ENCODE data around the gene ACOX3.

The ACOX3 gene

GRCh38 chr4:8366601-8367000 lies 73.9 kb downstream of the ACOX3 start:
- TF ChIP-seq CTCF (conservative IDR thresholded peaks at IDR 0.05; ENCODE audit: low read length) (no peak), EZH2phosphoT487 (IDR thresholded peaks at IDR 0.05; ENCODE audit: borderline replicate concordance) (no peak)

DNA sequence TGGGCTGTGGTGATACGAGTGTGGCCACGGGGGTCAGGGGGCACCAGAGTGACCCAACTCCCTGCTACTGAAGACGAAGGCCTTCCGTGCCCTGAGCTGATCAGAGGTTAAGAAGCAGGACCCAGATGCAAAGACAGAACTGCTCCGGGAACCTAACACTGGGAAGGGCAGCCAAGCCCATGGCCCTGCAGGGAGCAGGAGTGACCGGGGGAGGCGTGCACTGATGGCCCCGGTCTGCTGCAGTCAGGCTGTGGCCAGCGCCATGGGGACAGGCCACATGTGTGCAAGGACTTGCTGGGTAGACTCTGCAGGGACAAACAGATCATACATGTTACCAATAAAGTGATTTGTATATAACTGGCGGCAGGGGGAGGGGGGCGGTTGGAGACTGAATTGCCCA lies 74.6 kb downstream of the ACOX3 start:
- no peak overlapping the region for H3K4me3 ChIP-seq (ENCODE audit: low read length, poor library complexity, severe bottlenecking)
- H3K4me2 ChIP-seq (ENCODE audit: low read depth, low read length, poor library complexity, severe bottlenecking): no peak overlapping the region
- no peaks in the 10 kb centered on the region for H3K9me2 ChIP-seq (replicated peaks; ENCODE audit: low read depth, low read length)
- no peak overlapping the region for H3K9ac ChIP-seq (ENCODE audit: low read depth, low read length, poor library complexity, severe bottlenecking)
- H3K27me3 ChIP-seq (ENCODE audit: insufficient read depth, low read length, poor library complexity, severe bottlenecking): no peaks in the 10 kb centered on the region
- H3K79me2 ChIP-seq (ENCODE audit: insufficient read depth, low read length): no peaks in the 10 kb centered on the region
- no peaks in the 10 kb centered on the region for H3K36me3 ChIP-seq (ENCODE audit: insufficient read depth, low read length)
- no peaks in the 10 kb centered on the region for H3K4me1 ChIP-seq (ENCODE audit: insufficient read depth, low read length, poor library complexity, severe bottlenecking)
- H3F3A ChIP-seq (ENCODE audit: low read depth): no peaks in the 10 kb centered on the region
- H2AFZ ChIP-seq (ENCODE audit: low read length): no peak overlapping the region
- no peaks in the 10 kb centered on the region for H3K9me3 ChIP-seq (ENCODE audit: insufficient read depth, low read depth, low read length)
- no peaks in the 10 kb centered on the region for H4K20me1 ChIP-seq (ENCODE audit: insufficient read depth, low read length, poor library complexity, severe bottlenecking)
- no peak for TF ChIP-seq EZH2phosphoT487 (IDR thresholded peaks at IDR 0.05; ENCODE audit: borderline replicate concordance)
- no peak for TF ChIP-seq CTCF (conservative IDR thresholded peaks at IDR 0.05; ENCODE audit: low read length)

More at GRCh38 chr4:8366601-8367000, 73.9 kb downstream of the ACOX3 start:
- no peaks in the 10 kb centered on the region for H4K20me1 ChIP-seq (ENCODE audit: insufficient read depth, low read length, poor library complexity, severe bottlenecking)
- no peaks in the 10 kb centered on the region for H3K9me3 ChIP-seq (ENCODE audit: insufficient read depth, low read depth, low read length)
- no peak overlapping the region for H3K9ac ChIP-seq (ENCODE audit: low read depth, low read length, poor library complexity, severe bottlenecking)
- no peaks in the 10 kb centered on the region for H3K27me3 ChIP-seq (ENCODE audit: insufficient read depth, low read length, poor library complexity, severe bottlenecking)
- no peak overlapping the region for H2AFZ ChIP-seq (ENCODE audit: low read length)
- H3F3A ChIP-seq (ENCODE audit: low read depth): no peaks in the 10 kb centered on the region
- H3K79me2 ChIP-seq (ENCODE audit: insufficient read depth, low read length): no peaks in the 10 kb centered on the region
- no peak overlapping the region for H3K4me2 ChIP-seq (ENCODE audit: low read depth, low read length, poor library complexity, severe bottlenecking)
- no peaks in the 10 kb centered on the region for H3K36me3 ChIP-seq (ENCODE audit: insufficient read depth, low read length)
- no peaks in the 10 kb centered on the region for H3K9me2 ChIP-seq (replicated peaks; ENCODE audit: low read depth, low read length)
- H3K4me3 ChIP-seq (ENCODE audit: low read length, poor library complexity, severe bottlenecking): no peak overlapping the region
- no peaks in the 10 kb centered on the region for H3K4me1 ChIP-seq (ENCODE audit: insufficient read depth, low read length, poor library complexity, severe bottlenecking)

DNA sequence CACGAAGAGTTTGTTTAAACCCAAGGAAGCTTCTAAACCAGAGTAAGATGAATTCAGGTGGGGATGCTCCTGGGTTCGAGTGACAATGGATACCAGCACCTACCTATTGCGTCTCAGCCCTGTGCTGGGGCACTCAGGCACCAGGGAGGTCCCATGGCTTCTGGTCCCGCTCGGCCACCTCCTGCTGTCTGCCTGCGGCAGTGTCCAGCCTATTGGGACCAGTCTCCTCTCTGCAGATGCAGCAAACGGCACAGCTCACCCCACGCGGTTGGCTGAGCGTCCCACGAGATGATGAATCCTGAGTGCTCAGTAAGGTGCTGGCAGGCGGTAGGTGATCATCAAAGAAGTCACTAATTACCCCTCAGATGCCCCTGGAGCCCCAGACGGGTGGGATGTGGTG lies 75.2 kb downstream of the ACOX3 start:
- H3K79me2 ChIP-seq (ENCODE audit: insufficient read depth, low read length): no peaks in the 10 kb centered on the region
- H4K20me1 ChIP-seq (ENCODE audit: insufficient read depth, low read length, poor library complexity, severe bottlenecking): no peaks in the 10 kb centered on the region
- H3K9me2 ChIP-seq (replicated peaks; ENCODE audit: low read depth, low read length): no peaks in the 10 kb centered on the region
- H3K9ac ChIP-seq (ENCODE audit: low read depth, low read length, poor library complexity, severe bottlenecking): no peak overlapping the region
- H3K9me3 ChIP-seq (ENCODE audit: insufficient read depth, low read depth, low read length): no peaks in the 10 kb centered on the region
- no peak for TF ChIP-seq CTCF (conservative IDR thresholded peaks at IDR 0.05; ENCODE audit: low read length)
- TF ChIP-seq EZH2phosphoT487 (IDR thresholded peaks at IDR 0.05; ENCODE audit: borderline replicate concordance): no peak
- H3K27me3 ChIP-seq (ENCODE audit: insufficient read depth, low read length, poor library complexity, severe bottlenecking): no peaks in the 10 kb centered on the region
- no peak overlapping the region for H3K4me3 ChIP-seq (ENCODE audit: low read length, poor library complexity, severe bottlenecking)
- no peaks in the 10 kb centered on the region for H3K36me3 ChIP-seq (ENCODE audit: insufficient read depth, low read length)
- no peaks in the 10 kb centered on the region for H3F3A ChIP-seq (ENCODE audit: low read depth)
- H3K4me2 ChIP-seq (ENCODE audit: low read depth, low read length, poor library complexity, severe bottlenecking): no peak overlapping the region
- H2AFZ ChIP-seq (ENCODE audit: low read length): no peak overlapping the region
- no peaks in the 10 kb centered on the region for H3K4me1 ChIP-seq (ENCODE audit: insufficient read depth, low read length, poor library complexity, severe bottlenecking)
